Measurements from ENCODE around the gene PANK2. TPM values are rescaled to one million over a fixed set of nuclear protein-coding genes. Genes with fewer than 3 reads are reported as not detected.

The PANK2 gene
- total and polyA plus RNA-seq, 2 of the 8 experiments (the other 6 are each of a cell fraction or from before 2014, with no cell fraction given), result 17.1 to 57.5 TPM

GRCh38 chr20:3904224-3904623, 15.0 kb downstream of the PANK2 start (continued):
- TF ChIP-seq NANOG (IDR thresholded peaks at IDR 0.05; ENCODE audit: insufficient read depth, low read depth, low read length, poor library complexity, severe bottlenecking) (no peak), SRF (IDR thresholded peaks at IDR 0.05; ENCODE audit: low read depth, low read length) (no peak), YY1 (IDR thresholded peaks at IDR 0.05; ENCODE audit: low read depth, low read length) (no peak), CBX5 (IDR thresholded peaks at IDR 0.05; ENCODE audit: low read depth, low read length) (no peak), NRF1 (IDR thresholded peaks at IDR 0.05; ENCODE audit: low read depth, low read length) (no peak)
